ENCODE measurements around the gene EEFSEC. TPM values are rescaled to one million over a fixed set of nuclear protein-coding genes. Genes with fewer than 3 reads are reported as not detected.

EEFSEC gene
- total RNA-seq, 1 experiment from 2014 or later: 15.4 TPM

- POLR2A ChIA-PET: no interaction called here
- Histone ChIP-seq H3K9me3 (ENCODE audit: control insufficient read depth, insufficient read depth, low read depth, low read length) (no peaks in the 10 kb centered on the region), H3K27ac (ENCODE audit: low read length) (no peak overlapping the region), H3K36me3 (ENCODE audit: control insufficient read depth, insufficient read depth, low read length) (no peaks in the 10 kb centered on the region), H3K4me3 (ENCODE audit: low read depth in 2 of 2, low read length in 2 of 2) (no peak overlapping the region), H3K4me1 (ENCODE audit: control insufficient read depth, insufficient read depth, low read length) (no peaks in the 10 kb centered on the region), H3K27me3 (ENCODE audit: control insufficient read depth, insufficient read depth, low read length) (no peaks in the 10 kb centered on the region)
- DNase-seq (ENCODE audit: low read depth, low spot score): no peak
- CTCF ChIA-PET: no interaction called here
- BruUV-seq (replicated peaks): no TSS peak
- intact Hi-C loops (cut with micrococcal nuclease; ENCODE audit: unreplicated experiment): no loop called here
- in situ Hi-C loops (cut with HindIII; ENCODE audit: low pct_unique_long_range_greater_than_20kb, low sequenced_read_pairs): no loop called here
- no peak for TF ChIP-seq TCF7L2 (IDR thresholded peaks at IDR 0.05; ENCODE audit: low read depth, low read length)
- TF ChIP-seq CTCF (IDR thresholded peaks at IDR 0.05): no peak
- no peak for TF ChIP-seq POLR2AphosphoS5 (IDR thresholded peaks at IDR 0.05; ENCODE audit: low read depth, low read length)
- TF ChIP-seq REST (IDR thresholded peaks at IDR 0.05; ENCODE audit: insufficient read depth in 1 of 2, low read depth in 2 of 2, low read length in 1 of 2): no peak
- ATAC-seq: no peak
Observed at GRCh38 chr3:128214056-128214455, 60.8 kb downstream of the EEFSEC start.

GRCh38 chr3:128215290-128215689 lies 62.0 kb downstream of the EEFSEC start:
- no TSS peak for BruUV-seq (replicated peaks)
- Histone ChIP-seq H3K27me3 (ENCODE audit: control insufficient read depth, insufficient read depth, low read length) (no peaks in the 10 kb centered on the region), H3K9me3 (ENCODE audit: control insufficient read depth, insufficient read depth, low read depth, low read length) (no peaks in the 10 kb centered on the region), H3K4me3 (ENCODE audit: low read depth in 2 of 2, low read length in 2 of 2) (no peak overlapping the region), H3K27ac (ENCODE audit: low read length) (no peak overlapping the region), H3K4me1 (ENCODE audit: control insufficient read depth, insufficient read depth, low read length) (no peaks in the 10 kb centered on the region), H3K36me3 (ENCODE audit: control insufficient read depth, insufficient read depth, low read length) (no peaks in the 10 kb centered on the region)
- ATAC-seq (no peak), DNase-seq (ENCODE audit: low read depth, low spot score) (no peak)
- intact Hi-C loops (cut with micrococcal nuclease; ENCODE audit: unreplicated experiment) (no loop called here), in situ Hi-C loops (cut with HindIII; ENCODE audit: low pct_unique_long_range_greater_than_20kb, low sequenced_read_pairs) (no loop called here)
- POLR2A ChIA-PET: no interaction called here
- CTCF ChIA-PET: no interaction called here
- no peak for TF ChIP-seq POLR2AphosphoS5 (IDR thresholded peaks at IDR 0.05; ENCODE audit: low read depth, low read length)
- no peak for TF ChIP-seq REST (IDR thresholded peaks at IDR 0.05; ENCODE audit: insufficient read depth in 1 of 2, low read depth in 2 of 2, low read length in 1 of 2)
- no peak for TF ChIP-seq TCF7L2 (IDR thresholded peaks at IDR 0.05; ENCODE audit: low read depth, low read length)
- no peak for TF ChIP-seq SIN3A (IDR thresholded peaks at IDR 0.05; ENCODE audit: borderline replicate concordance, insufficient read depth, low read depth, low read length)
- no peak for TF ChIP-seq CTCF (IDR thresholded peaks at IDR 0.05)

Data from Panc1 (cell line).